HG03280 (cell line): ENCODE measurements around the gene KLK13.

Experiments used
- ATAC-seq: cut with Tn5 transposase; IDR thresholded peaks from one replicate; pipeline ENCODE4 v1.9.1; 2021; ENCODE audit warnings: mild to moderate bottlenecking, moderate library complexity; ENCODE audit not compliant: unreplicated experiment

The KLK13 gene

DNA sequence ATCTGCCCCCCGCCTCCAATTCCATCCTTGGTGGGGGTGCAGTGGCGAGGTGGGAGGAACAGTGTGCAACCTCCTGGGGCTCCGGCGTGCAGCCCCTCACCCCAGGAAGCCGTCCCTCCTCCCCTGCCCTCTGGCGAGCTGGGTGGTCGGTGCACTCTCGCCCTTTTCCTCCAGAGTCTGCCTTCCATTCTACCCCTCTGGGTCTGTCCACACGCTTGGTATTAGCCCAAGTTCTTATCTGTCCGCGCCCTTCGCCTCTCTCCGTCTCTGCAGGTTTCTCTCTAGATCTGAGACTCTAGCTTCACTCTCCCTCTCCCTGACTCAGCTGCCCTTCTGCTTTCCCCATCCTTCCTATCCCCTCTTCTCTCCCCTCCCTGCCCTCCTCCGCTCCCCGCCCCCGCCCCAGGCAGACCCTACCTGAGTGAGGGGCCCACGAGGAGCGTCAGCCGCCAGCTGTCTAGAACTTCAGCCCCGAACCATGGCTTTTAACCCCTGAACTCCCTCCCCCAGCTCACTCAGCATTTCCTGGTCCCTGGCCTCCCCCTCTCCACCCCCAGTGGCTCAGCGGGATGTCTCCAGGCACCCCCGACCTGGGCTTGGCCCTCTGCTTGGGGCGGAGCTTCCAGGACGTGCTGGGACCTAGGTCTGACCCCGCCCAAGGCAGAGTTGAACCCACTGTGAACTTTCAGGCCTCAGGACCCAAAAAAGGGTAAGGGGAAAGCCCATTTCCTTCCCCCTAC is 499 bp upstream of the KLK13 start:
- ATAC-seq = no peak

DNA sequence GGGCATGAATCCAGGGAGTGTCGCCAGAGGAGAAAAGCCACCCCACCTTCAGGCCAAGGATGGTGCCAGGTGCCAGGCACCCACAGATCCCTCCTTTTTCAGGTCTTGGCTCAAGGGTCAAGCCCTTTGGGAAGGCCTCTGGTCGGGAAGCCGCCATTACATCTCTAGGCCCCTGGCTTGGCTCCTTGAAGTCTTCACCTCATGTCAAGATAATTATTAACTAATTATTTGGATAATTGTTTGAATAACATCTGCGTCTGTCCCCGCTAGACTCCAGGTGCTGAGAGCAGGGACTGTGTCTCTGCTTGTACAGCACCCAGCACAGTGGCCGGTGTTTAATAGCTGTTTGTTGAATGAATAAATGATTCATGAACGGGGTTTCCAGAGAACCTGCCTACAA is 1.2 kb downstream of the KLK13 start:
- no peak for ATAC-seq

DNA sequence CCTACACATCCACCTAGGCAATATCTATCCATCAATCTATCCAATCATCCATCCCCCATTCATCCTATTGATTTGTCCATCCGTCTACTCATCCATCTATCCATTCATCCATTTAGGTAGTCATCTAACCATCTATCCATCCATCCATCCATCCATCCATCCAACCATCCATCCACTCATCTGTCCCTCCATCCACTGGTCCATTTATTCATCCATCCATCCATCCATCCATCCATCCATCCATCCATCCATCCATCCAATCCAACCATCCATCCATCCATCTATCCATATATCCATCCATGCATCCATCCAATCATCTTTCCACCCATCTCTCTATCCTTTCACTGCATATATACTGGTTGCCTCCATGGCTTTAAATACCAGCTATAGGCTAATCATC is 3.9 kb downstream of the KLK13 start:
- no peak for ATAC-seq

DNA sequence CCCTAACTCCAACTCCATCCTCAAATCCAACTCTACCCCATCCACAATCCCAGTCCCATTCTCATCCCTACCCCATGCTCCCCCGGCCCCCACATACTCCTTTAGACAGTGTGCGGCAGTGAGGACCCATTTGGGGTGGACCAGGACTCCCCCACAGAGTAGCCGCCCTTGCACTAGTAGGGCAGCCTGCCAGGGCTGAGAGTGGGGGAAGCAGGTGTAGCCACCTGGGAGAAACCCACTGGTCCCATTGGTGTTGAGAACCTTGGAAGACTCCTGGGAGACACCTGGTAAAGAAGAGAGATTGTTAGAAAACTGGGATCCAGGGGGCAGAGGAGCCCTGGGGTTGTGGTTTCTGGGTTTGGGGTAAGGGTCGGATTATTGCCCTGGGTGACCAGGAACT is 4.6 kb downstream of the KLK13 start:
- no peak for ATAC-seq

DNA sequence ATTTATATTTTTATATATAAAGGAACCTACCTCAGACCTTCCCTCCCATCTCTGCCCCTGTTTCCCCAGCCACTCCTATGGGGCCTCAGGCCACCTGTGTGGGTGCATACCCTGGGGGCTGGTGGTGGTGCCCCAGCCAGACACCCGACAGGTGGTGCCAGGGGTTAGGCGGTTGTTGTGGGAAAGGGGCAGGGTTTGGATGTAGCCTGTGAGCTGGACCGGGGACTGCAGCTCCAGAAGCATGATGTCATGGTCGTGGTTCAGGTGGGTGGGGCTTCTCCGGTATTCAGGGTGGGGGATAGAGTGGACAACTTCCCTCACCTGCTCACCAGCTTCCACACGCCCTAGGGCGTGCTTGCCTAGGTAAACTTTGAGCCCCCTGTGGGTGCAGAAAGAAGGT is 5.2 kb downstream of the KLK13 start:
- ATAC-seq = no peak

DNA sequence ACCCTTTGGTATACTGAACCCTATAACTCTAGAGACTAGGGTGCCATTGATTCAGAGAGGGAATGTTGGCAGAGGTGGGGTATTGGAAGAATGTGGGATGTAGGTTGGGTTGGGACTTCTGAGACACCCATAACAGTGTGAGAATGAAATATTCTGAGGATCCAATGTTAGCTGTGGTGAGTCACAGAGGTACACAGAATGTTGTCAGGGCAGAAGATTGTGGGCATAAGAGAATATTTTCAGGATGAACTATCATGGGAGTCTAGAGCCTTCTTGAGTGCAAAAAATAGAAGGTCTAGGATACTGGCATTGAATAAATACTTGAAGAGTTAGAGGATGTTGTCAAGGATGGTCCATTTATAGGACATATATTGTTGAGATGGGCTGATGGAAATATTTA is 9.0 kb downstream of the KLK13 start:
- no peak for ATAC-seq

DNA sequence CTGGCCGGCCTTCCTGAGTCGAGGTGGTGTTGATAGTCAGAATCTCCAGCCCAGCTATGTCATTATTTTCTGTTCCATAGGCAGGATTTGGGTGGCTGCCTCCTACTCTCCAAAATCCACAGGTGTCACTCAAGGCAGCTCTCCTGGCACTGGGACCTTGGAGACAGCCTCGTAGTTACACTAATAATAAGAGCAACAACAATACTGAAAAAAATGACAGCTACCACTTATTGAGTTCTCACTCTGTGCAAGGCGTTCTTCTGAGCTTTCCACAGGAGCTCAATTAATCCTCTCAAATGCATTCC is 17.9 kb downstream of the KLK13 start:
- no peak for ATAC-seq

DNA sequence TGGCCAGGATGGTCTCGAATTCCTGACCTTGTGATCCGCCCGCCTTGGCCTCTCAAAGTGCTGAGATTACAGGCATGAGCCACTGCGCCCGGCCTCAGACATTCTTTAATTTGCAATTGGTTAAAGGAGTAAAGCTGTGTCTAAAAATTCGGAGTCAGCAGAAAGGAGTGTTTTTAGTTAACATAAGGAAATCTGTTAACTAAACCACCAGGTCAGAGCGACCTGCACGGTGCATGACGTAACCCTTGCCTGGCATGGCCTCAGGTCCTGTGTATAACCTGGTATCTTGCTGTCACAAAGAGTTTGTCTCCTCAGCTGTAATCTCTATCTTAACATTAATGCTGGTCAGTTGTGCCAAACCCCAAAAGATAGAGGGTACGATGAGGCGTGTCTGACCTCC is 20.6 kb downstream of the KLK13 start:
- ATAC-seq = no peak

DNA sequence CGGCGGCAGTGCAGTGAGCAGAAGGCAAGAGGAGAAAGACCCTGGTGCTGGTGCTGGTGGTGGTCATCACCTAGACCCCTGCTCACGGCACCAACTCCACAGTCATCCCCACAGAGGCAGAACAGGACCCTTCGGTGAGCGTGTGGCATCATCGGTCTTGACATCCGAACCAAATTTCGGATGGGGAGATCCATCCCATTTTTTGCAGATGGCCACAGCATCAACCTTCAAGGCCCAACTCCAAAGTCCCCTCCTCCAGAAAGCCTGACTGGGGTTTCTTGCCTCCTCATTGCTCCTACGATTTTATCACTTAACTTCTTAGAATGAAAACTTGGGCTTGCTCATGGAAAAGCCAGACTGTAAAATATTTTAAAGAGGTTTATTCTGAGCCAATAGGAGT is 21.4 kb downstream of the KLK13 start:
- ATAC-seq = no peak

DNA sequence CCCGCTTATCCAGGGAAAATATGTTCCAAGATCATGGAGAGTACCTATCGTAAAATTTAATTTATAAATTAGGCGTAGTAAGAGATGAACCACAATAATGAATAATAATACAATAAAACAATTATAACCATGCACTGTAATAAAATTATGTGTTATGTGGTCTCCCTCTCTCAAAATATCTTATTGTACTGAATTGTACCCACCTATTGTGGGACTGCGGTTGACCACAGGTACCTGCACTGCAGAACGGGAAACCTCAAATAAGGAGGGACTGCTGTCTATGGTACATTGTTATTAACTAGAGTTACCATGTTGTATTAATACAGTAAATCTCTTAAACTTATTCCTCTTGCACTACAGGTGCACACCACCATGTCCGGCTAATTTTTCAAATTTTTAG is 24.7 kb downstream of the KLK13 start:
- no peak for ATAC-seq

DNA sequence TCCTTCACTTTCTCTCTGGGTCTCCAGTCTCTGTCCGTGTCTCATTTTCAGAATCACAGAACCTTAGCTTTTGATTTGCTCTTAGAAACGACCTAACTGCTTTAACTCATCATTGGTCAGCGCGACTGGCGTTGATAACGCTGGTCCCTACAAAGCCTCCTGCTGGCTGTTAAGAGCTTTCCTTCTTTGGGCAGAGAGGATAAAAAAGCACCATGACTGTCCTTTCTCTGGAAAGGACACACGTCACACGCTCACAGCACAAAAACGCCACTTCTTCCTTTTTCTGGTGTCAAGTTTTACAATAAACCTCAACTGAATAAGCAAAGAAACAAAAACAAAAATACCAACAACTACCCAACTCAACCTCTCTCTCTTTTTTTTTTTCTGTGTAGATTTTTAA is 28.4 kb downstream of the KLK13 start:
- ATAC-seq = no peak

DNA sequence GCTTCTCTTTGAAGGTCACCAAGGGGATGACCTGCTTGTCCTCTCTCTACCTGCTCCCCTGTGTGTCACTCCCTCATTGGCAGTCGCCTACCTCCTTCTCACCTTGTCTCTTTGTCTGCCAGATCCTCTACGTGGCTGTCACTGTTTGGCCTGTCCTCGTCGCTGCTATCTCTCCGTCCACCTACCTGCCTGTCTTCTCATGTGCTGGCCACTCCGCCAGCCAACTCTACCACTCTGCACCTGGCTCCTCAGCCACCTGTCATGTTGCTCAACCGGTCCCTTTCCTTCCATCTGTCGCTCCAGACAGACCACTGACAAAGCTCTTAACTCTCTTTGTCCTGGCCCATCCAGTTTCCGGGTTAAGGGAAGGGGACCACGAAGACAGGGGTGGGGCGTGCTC is 30.2 kb downstream of the KLK13 start, which contains the start of gene KLK12:
Gene KLK12, minus strand, starts transcription at position 299 of the 400 bp plus-strand sequence. CDS start 381 bp downstream, outside the sequence.
- ATAC-seq = no peak

DNA sequence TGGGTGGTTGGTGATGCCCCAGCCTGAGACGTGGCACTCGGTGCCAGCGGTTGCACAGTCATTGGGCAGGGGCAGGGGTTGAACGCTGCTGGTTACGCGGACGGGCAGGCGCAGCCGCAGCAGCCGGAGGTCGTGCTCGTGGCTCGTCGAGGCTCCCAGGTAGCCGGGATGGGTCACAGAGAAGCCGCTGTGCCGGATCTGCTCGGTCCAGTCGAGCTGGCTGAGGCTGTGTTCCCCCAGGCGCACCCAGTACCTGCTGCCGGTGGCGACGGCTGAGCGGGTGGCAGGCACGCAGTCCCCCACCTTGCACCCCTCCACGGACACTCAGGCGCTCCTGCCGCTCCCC is 33.0 kb downstream of the KLK13 start:
- no peak for ATAC-seq

DNA sequence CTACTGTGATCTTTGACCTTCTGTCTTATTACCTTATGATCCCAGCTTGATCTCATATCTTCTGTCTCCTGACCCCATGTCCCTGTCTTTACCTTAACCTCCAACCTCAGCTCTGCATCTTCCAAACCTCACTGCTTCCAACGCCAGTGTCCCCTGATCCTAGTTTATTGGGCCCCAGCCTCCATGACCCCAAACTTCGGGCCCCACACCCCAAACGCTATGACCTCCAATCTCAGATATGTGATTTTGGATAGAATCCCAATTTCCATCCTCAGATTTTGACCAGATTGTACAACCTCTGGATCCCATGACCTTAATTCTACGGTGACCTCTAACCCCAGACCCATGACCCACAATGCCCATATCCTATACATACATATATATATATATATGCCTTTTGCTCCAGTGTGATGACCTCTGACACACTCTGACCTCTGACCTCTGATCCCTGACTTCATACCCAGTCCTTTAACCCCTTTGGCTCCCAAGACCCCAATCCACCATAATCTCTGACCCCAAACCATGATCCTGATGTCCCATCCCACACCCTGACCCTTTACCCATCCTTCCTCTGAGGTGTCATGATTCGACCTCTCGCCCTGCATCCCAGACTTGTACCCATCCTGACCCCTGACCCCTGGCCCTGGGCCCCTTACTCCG is 33.5 kb downstream of the KLK13 start:
- ATAC-seq = no peak

DNA sequence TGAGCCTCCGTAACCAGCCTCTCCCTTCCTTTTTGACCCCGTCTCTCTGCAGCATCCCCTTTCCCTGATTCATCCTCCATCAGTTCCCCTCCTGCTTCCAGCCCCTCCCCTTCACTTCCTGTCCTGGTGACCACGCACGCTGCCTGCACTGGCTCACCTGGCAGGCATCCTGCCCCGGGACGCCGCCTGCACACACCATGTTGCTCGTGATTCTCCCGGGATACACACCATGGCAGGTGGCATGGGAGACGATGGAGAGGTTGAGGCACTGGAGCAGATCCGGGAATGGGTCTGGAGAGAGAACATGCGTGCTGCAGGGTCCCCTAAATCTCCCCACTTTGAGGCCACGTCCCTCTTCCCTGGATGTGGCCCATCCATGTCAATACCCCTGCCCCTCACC is 34.3 kb downstream of the KLK13 start:
- no peak for ATAC-seq

DNA sequence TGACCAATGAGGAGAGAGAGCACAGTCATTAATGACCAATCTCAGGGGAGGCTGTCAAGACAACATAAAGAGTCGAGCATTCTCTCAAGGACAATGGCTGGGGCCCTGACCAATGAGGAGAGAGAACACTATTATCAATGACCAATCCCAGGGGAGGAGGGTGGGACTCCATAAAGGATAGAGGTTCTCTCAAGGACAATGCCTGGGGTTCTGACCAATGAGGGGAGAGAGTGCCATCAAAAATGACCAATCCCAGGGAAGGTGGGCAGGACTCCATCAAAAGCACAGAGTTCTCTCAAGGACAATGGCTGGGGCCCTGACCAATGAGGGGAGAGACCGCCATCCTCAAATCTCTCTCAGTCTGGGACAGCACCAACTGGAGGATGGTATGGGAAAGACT is 35.2 kb downstream of the KLK13 start:
- ATAC-seq = no peak

DNA sequence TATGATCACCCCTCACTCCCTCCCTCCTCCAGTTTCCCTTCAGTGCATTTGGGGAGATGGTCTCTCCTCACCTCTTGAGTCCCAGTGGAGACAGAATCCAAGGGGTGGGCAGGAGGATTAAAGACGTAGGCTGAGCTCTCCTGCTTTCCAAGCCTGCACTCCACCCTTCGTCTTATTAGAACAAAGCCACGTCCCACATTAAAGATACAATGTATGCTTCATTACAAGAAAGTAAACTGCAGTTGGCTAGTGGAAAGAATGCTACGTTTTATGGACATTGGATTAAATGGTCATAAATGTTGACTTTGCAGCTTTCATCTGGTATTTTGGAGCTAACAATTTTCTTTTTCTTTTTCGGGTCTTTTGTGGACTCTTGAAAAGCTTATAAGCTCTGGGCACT is 37.0 kb downstream of the KLK13 start:
- ATAC-seq = no peak

DNA sequence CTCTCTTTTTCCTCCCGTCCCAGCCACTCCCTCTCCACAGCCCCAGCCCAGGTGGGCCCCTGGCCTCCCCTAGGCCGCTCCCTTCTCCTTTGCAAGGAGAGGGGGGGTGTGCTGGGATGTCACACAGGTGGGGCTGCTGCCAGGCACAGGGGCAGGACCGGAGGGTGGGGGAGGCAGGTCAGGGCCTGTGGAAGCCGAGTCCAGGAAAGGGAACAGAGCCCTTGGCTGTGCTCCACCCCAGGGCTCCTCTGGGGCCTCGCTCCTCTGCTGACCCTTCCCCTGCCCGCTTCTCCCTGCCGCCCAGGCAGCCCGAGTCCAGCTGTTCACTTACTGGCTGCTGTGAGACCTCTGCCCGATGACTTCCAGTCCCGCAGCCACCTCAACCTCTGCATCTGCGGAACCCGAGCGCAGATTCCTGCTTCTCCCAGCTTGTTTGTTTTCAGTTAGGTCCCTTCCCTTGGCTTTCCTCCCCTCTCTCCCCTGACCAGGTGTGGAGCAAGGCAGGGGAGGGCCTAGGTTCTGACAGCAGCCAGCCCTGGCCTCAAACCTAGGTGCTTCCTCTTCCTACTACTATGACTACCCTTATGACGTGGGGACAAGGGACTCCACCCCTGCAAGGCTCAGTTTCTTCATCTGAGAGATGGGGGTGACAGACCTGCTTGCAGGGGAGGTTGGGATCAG is 37.6 kb downstream of the KLK13 start:
- ATAC-seq = no peak

DNA sequence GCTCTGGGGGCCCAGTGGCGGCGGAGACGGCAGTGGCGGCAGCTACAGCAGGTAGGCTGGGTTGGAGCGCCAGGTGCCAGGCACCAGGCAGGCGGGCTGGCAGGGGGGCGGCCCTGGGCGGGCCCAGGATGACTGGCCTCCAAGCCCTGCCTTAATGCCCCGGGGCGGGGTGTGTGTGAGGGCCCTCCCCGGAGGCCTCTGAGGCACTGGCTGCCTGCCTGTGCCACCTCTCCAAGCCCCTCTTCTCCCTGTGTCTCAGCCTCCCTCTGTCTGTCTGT is 38.4 kb downstream of the KLK13 start, which contains the start of gene KLK11:
Gene KLK11, minus strand, starts transcription at position 63 of the 278 bp plus-strand sequence. CDS start 985 bp downstream, outside the sequence.
- ATAC-seq = no peak

DNA sequence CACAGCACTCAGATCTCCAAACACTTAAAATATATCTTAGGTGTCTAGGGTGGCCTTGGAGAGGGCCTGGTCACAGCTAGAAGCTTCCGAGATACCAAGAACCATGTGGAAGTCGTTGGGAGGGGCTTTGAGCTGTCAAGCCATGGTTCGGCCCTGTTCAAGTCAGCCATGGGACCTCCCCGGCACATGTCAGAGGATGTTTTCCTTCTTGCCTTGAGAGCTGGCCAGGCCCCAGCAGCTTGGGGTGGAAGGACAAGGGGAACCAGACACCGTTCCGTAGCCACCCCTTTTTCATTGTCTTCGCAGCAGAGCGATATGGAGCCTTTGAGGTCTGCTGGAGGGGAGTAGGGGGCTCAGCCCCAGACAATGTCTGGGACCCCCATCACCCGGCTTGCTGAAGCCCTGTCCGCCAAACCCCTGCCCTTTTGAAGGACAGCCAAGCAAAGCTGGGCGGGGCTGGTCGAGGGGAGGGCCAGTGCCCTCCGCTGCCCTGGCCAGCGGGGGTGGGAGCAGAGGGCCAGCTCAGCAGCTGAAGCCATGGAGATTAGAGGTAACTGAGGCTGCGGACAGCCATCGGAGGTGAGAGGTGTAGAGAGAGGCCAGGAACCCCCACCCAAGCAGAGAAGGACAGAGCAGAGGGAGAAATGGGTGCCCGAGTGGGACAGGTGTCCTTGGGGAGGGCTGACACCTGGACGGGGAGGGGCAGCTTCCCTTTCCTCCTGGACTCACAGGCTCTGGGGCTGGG is 38.9 kb downstream of the KLK13 start:
- no peak for ATAC-seq

DNA sequence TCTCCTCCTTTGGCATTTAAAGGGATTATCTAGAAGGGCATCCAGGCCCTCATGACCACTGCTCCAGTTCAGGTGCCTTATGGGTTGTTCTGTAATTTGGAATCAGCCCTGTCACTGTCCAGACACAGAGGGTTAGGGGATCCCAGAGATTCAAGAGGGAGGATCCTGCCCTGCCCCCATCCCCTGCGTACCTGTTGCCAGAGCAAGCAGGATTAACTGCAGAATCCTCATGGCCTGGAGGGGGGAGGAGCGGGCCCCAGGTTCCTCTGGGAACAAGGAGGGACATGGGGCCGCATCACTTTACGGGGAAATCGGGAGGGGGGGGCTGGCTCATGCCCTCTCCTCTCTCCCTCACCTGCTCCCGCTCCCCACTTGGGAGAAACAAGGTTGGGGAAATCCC is 39.5 kb downstream of the KLK13 start:
- no peak for ATAC-seq

DNA sequence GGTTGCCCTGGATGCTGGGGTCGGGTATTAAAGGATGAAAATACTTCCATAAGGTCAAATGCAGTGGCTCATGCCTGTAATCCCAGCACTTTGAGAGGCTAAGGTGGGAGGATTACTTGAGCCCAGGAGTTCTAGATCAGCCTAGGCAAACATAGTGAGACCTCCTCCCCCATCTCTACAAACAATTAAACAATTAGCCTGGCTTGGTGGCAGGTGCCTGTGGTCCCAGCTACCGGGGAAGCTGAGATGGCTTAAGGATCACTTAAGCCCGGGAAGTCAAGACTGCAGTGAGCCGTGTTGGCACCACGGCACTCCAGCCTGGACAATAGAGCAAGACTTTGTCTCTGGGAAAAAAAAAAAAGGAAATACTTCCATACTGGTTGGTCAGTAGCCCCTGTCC is 40.0 kb downstream of the KLK13 start:
- no peak for ATAC-seq
